GM19452 (cell line): ENCODE measurements around the gene THBS4.
"Not testable (repeated sequence)": the region's sequence is repeated elsewhere in the genome, so short reads cannot be mapped to it uniquely, and the experiment has no call there.

Experiments used
- ATAC-seq: cut with Tn5 transposase; IDR thresholded peaks from one replicate; pipeline ENCODE4 v1.9.1; 2021; ENCODE audit not compliant: unreplicated experiment

Gene THBS4

GRCh38 chr5:80111376-80111990, 76.3 kb downstream of the THBS4 start:
- ATAC-seq: not testable (repeated sequence)

DNA sequence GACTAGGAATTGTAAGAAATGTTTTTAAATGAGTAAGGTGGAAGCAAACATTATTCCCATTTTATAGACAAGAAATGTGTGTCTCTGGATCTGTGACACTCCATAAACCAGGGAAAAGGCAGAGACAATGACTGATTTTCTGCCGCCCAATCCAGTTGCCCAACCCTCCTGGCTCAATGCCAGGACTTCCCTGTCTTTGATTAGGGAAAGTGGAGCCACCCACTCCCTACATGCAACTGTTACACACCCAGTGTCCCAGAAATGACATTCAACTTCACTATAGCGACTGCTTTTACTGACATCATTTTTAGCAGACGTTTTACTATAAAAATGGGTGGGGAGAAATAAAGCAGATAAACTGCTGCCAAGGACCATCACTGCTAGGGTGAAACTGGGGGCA, 79.7 kb downstream of the THBS4 start:
- ATAC-seq: no peak

DNA sequence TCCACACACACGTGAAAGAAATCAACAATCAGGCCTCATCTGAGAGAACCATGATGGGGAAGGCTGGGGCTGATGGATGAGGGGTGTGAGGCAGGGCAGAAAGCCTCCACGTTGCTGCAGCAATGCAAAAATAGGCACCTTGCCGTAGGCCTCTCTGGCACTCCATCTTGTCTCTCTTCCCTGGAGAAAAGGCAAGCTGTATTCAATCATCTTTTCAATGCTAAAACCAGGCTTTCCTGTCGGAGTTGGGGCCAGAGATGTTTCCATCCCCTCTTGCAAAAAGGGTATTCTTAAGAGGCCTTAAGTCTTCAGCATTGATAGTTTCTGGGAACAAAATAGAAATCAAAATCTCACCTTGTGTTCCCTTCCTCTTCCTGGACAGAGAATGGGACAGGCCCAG, 80.9 kb downstream of the THBS4 start:
- ATAC-seq: no peak

DNA sequence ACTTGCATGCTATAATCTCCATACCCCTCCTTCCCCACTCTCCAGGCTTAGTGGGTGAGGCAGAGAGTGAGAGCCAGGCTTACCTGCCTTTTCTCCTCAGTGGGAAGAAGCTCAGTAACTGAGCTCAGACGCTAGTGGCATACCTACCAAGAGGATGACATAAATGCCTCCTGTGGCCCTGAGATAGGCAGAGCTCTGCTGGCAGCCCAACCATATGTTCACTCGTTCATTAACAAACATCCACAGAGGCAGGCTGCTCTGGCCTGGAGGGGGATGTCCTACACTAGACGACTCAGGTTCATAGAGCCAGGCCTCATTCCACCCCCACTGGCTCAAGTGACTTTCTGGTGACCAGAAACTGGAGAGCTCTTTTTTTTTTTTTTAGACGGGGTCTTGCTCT, 81.3 kb downstream of the THBS4 start:
- no peak for ATAC-seq

- ATAC-seq: no peak
These were observed 82.3 kb downstream of the THBS4 start for GRCh38 chr5:80117446-80117845.

DNA sequence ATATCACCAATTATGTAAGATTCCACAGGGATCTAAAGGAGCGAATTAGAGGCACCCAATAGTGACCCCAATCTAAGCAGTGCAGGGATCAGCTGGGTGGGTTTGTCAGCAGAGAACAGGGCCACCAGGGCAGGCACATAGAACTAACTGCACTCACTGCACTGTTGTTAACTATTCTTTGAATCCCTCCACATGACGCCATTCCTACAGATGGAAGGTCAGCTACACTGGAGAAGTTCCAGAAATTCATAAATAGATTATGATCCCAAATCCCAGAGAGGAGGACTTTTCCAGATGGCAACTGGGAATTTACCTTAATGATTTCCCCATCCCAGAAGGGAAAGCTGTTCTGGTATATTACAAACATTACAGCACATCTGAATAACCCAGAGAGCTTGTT, 84.2 kb downstream of the THBS4 start:
- ATAC-seq: no peak

DNA sequence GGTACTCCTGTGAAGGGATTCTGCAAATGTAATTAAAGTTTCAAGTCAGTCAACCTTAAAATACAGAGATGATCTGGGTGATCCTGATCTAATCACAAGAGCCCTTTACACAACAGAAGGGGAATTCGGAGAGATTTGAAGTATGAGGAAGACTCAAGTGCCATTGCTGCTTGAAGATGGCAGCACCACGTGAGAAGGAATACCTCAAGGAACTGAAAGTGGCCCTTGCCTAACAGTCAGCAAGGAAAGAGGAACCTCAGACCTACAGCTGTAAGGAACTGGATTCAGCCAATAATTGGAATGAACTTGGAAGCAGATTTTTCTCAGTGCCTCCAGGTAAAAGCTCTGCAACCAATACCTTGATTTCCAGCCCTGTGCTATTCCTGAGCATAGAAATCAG, 87.4 kb downstream of the THBS4 start:
- no peak for ATAC-seq

- no peak for ATAC-seq
These were observed 89.2 kb downstream of the THBS4 start for GRCh38 chr5:80124121-80124918.

DNA sequence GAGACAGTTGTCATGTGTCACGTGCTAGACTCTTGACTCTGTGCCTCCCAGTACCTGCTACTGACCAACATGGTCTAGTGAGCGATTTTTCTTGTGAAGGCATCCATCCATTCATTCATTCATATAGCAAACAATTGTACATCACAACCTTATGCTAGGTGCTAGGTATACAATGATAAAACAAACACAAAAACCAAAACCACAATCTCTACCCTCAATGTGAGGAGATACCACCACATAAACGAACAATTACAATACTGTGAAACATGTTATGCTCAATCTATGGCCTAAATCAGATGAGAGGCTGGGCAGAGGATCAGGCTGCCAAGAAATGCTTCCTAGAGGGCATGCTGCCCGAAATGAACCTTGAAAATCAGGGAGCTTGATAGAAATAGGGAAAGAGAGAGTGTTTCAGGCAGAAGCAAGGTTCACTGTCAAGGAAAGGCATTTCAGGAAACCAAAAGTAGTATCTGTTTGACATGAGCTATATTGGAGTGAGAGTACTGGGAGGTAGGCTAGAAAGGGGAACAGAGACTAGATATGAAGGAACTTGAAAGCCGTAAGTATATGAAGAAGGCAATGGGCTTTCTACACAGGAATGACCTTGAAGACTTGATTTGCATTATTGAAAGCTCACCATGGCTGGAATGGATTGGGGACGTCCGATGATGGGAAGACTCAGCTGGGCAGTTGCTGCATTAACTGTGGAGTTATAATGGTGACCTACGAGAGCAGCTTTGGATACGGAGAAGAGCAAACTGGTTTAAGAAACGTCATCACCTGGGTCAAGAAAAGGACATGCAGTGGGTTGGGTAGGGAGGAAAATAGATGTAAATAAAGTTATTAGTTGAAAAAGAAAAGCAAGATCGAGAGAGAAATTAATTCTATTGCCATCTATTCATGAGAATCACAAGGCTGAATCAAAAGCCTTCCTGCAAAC, 90.1 kb downstream of the THBS4 start:
- peak; percentile 70 for ATAC-seq

GRCh38 chr5:80125962-80126480, 90.9 kb downstream of the THBS4 start:
- peak; percentile 67 for ATAC-seq

DNA sequence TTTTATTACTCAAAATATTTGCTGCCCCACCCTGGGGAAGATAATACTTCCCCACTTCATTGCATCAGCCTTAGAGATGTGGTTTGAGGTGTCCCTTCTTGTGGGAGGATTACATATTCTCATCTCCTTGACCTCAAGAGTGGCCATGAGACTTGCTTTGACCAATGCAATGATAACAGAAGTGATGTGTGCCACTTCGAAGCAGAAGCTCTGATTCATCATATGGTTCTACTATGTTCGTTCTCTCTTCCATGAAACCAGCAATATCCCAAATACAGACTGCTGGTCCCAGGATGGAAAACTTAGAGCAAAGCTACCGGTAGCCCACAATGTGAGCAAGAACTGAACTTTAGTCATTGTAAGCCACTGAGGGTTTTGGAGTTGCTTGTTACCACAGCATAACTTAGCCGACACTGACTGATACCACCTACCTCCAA, 92.0 kb downstream of the THBS4 start:
- no peak for ATAC-seq

DNA sequence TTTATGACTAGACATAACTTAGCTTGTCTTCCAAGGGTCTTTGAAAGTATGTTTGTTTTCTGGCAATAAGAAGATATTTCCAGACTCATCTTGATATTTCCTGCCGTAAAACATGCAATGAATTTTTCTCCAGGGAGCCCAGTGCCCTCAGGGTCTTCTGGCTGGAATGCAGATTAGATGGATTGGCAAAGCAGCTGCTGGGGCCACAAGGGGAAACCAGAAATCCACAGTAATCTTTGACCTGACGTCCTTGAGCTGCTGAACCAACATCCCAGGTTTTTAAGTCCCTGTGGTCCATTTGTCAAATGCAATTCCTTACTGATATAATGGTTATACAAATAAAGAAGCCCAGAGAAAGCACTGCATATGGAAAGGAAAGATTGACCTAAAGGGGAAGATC, 93.0 kb downstream of the THBS4 start:
- ATAC-seq: no peak

GRCh38 chr5:80129146-80129545, 94.0 kb downstream of the THBS4 start:
- no peak for ATAC-seq
